NCI-H1436 (cell line): ENCODE data around the gene SLC2A2.

Source experiments
- DNase-seq: peaks from one replicate; lab custom pipeline; 2025; lab: John Stamatoyannopoulos, UW

SLC2A2 gene

GRCh38 chr3:171026597-171027293 is at the start of gene SLC2A2:
Gene SLC2A2 (minus strand): TSS chr3:171026720. CDS start chr3:171026670, 50 bp downstream.
- no peak for DNase-seq

GRCh38 chr3:171072432-171072831 is 45.9 kb upstream of the SLC2A2 start:
- no peak for DNase-seq

DNA sequence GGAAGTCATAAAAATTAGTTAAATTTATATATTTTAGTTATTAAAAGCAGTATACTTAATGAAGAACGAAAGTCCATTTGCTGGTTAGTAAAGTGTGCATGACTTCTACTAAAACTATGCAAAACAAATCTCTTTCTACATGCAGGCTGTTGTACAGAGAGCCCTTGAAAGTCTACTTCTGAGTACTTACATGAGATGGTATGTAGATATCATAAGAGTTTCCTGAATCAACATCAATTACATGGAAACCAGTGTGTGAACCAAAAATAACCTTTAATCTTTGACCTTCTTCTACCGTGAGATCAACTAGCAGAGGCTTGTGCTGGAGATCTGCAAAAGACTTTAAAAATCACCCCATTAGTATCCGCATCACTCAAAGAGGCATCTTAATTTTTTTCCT is 42.1 kb upstream of the SLC2A2 start:
- no peak for DNase-seq

GRCh38 chr3:171066206-171066605 is 39.7 kb upstream of the SLC2A2 start:
- DNase-seq = no peak

DNA sequence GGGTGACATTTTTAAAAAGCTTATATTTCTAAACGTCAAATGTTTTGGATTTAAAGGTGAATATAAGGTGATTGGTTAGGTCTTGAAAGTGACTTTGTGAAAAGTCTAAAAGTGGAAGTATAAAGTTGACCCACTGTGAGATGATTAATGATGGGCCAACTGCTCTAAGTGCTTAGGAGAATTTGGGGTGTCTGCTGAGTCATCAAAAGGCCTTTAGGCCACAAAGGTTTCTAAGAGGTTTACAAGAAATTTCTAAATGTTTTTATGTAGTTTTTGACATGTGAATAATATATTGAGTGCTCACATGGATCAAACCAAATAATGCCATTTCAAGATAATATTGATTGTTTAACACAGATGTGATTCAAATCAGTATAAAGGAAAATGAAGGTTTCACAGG is 39.2 kb upstream of the SLC2A2 start:
- DNase-seq = no peak

DNA sequence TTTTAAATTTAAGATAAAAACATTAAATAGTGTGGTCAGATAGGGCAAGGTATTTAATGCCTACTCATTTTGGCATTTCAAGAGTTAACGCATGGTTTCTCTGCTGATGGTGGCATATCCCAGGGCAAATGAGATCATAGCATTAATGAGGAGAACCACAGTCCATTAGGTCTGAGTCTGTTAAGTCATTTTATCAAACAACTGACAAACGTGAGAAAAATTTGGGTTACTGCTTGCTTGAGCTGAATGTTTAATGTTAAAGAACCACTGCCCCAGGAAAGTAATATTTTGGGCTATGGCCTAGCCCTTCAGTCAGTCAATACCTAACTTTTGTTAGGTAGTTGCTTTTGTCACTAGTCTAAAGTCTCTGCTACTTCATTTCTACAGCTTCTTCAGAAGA is 37.9 kb upstream of the SLC2A2 start:
- DNase-seq = no peak

GRCh38 chr3:171061749-171062148 is 35.2 kb upstream of the SLC2A2 start:
- no peak for DNase-seq

DNA sequence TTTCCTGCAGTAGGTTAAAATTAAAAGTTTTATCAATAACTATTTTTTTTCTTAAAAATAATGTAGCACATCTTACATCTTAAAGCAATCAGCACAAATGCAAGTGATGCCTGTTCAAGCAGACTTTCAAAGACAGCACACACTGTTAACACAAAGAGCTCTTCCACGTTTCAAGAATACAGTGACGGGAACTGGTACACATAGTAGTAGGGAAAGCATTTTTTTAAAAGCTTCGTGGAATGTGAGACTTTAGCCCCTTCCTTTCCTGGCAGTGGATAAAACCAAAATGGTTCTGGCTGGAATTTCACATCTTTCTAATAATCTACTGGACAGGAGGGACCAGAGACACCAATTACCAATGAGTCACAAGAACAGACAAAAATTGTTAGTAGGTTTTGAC is 33.5 kb upstream of the SLC2A2 start:
- DNase-seq = no peak

DNA sequence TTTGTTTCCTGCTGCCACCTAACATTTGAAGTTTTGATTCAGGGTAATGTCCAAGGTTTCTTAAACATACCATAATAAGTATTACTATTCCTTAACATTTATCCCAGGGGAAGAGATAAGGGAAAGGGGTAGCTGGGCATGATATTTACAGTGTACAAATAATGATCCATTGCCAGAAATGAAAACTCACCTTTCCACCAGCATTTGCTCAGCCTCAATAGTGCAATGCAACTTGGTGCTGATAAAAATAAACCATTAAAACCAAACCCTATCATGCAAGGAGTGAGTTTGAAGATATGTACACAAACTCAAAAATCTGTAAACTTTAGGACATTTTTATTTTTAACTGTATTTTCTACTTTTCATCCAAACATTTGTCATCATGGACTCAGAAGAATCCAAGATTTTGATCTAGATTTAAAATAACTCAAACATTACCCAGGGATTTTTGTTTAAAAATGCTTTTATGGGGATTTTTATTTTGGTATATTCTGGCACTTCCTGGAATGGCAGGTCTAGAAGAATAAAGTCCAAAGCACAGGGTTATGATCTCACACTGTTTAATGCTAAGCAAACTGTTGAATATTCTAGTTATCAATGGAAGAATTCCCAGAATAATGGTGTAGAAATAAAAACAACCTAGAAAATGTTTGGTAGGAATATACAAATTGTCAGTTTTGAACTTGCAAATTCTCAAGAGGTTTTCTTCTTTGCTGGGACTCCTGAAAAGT is 32.5 kb upstream of the SLC2A2 start:
- DNase-seq = no peak

DNA sequence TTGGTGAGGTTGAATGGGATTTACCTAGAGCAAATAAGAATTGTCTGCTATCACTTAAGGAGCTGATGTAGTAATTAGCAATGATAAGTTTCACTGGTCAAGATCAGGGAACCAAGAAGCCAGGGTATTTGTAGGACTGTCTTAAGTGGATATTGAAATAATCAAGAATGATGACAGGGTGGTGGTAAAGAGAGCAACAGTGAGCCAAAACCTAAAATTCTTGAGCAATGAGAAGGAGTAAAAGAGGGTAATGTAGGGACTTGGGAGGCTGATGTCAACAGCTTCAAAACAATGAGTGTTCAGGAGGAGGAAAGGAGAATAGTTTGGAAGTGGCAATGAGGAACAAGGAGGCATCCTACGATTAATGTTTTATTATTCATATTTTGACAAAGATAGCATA is 31.5 kb upstream of the SLC2A2 start:
- DNase-seq = no peak

GRCh38 chr3:171057072-171057471 is 30.6 kb upstream of the SLC2A2 start:
- DNase-seq = no peak

DNA sequence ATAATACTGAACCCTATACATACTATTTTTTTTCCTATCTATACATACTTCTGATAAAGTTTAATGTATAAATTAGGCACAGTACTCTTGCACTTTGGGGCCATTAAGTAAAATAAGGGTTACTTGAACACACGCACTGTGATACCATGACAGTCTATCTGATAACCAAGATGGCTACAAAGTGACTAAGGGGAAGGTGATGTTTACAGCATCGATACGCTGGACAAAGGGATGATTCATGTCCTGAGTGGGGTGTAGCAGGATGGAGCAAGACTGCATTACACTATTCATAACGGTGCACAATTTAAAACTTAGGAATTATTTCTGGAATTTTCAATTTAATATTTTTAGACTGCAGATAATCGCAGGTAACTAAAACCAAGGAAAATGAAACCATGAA is 30.0 kb upstream of the SLC2A2 start:
- DNase-seq = no peak

DNA sequence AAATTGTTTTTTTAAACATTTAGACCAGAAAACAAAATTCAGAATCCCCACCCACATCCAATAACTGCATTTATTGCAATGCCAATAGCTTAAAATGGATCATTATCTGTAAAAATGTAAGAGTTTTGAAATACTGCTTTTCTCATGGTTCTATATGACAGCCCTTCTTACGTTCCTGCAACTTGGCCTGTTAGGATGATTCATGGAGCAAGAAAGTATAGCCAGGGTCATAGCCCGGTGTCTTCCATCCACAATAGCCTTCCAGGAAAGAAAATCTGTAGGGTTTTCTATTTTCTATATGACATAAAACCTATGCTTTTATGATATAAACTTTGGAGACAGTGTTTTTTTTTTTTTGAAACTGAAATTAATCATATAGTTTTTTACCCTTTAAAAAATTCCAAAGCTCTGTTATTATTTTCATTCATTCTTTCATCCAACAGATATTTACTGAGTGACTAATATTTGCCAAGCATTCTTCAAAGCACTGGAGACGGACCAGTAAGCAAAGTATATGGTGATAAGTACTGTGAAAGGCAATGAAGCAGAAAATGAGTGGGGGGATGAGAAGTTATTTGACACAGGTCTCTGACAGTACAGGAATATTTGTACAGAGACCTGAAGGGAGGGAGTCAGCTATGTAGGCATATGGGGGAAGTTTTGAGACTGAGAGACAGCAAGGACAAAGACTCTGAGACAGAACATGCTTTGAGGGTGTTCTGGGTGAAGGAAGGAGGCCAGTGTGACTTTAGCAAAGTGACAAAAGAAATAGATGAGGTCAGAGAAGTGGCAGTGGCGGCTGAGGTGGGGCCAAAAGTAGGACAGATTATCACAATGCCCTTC is 29.0 kb upstream of the SLC2A2 start:
- no peak for DNase-seq

GRCh38 chr3:171054921-171055320 is 28.4 kb upstream of the SLC2A2 start:
- DNase-seq = no peak

- DNase-seq = no peak
These were observed 27.7 kb upstream of the SLC2A2 start for GRCh38 chr3:171054231-171054630.

DNA sequence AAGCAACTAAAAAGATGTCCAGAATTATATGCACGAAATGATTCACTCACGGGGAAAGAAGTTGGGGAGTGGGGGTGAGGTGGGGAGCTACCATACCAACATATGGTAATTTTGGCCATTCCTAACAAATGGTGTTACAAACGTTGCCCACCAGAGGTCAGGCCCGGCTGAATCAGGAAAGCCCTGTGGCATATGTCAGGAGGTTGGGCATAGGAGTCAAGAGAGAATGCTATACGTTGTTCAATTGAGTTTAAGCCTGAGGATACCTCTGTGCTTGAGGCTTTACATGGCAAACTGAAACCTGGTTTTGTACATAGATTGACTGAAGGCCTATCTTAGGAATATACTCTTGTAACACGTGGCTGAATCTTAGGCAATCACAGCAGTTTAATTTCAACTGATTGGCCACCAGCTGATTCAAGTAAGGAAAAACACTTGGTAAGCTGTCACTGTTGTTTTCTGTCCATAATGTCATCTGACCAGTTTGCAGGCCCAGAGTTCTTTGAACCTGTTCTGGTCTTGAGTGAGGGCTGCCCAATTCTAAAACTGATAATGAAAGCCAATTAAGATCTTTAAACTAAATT is 23.4 kb upstream of the SLC2A2 start:
- DNase-seq = peak; percentile 60

- DNase-seq = no peak
These were observed 20.2 kb upstream of the SLC2A2 start for GRCh38 chr3:171046760-171047159.

GRCh38 chr3:171044835-171045793 is 18.6 kb upstream of the SLC2A2 start:
- no peak for DNase-seq

- no peak for DNase-seq
These were observed 17.9 kb upstream of the SLC2A2 start for GRCh38 chr3:171044384-171044783.

DNA sequence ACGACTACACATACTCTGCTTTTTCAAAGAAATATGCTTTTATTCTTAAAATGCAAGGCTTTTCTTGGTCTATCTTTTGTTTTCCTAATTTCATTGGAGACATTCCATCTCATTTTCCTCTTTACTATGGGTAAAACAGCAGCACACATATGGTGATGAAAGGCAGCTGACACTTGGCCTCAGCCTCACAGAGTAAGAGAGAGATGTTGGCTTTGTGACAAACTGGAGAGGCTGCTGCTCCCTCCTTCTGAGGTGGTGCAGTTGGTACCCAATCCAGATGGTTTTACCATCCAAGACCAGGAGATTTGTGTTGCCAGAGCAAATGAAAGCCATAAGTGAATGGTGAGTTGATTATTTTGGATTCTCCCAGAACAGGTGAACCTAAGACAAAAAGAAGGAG is 13.2 kb upstream of the SLC2A2 start:
- no peak for DNase-seq

- DNase-seq = no peak
These were observed 11.8 kb upstream of the SLC2A2 start for GRCh38 chr3:171038342-171038741.
